Calu3 (cell line): Measurements from ENCODE around the gene MLH3. TPM values are rescaled to one million over a fixed set of nuclear protein-coding genes. Genes with fewer than 3 reads are reported as not detected.

Experiments used
- BruUV-seq: library from RNA; stranded (reverse); fragments of 400-500 nt; replicated peaks from 2 replicates; lab custom pipeline; 2021; lab: Mats Ljungman, UMichigan
- CTCF ChIA-PET: fragments of 300-600 bp; sonication (Branson Sonifier 250); formaldehyde crosslinking; loops from one replicate; lab custom pipeline; 2022; ENCODE audit warnings: antibody characterized with exemption; lab: Charles Lee
- DNase-seq: peaks from one replicate; pipeline ENCODE4 v3.0.0; 2022
- H3K27ac Mint-ChIP-seq: one replicate; pipeline ENCODE4 v1.8.0; 2022; ENCODE audit warnings: mixed read lengths; ENCODE audit not compliant: unreplicated experiment
- H3K27me3 Mint-ChIP-seq: one replicate; pipeline ENCODE4 v1.8.0; 2022; ENCODE audit warnings: mixed read lengths; ENCODE audit not compliant: unreplicated experiment
- H3K36me3 Mint-ChIP-seq: one replicate; pipeline ENCODE4 v1.8.0; 2022; ENCODE audit warnings: mild to moderate bottlenecking, moderate library complexity, mixed read lengths; ENCODE audit not compliant: insufficient read depth, unreplicated experiment
- H3K4me1 Mint-ChIP-seq: one replicate; pipeline ENCODE4 v1.8.0; 2022; ENCODE audit warnings: mild to moderate bottlenecking, low read depth, mixed read lengths; ENCODE audit not compliant: unreplicated experiment
- H3K4me3 Mint-ChIP-seq: one replicate; pipeline ENCODE4 v1.8.0; 2022; ENCODE audit warnings: mild to moderate bottlenecking, low read depth, moderate library complexity, mixed read lengths; ENCODE audit not compliant: unreplicated experiment
- H3K9me3 Mint-ChIP-seq: one replicate; pipeline ENCODE4 v1.8.0; 2022; ENCODE audit warnings: low read depth, mixed read lengths; ENCODE audit not compliant: unreplicated experiment
- CTCF ChIP-seq: fragments of 200-600 bp; IDR thresholded peaks from one replicate; pipeline ENCODE4 v1.8.0; 2022; ENCODE audit warnings: antibody characterized with exemption; ENCODE audit not compliant: unreplicated experiment
- intact Hi-C: fragments of 100-400 bp; cut with micrococcal nuclease; formaldehyde crosslinking; loops from one replicate; pipeline ENCODE4 v1.10.0; 2022; ENCODE audit not compliant: unreplicated experiment
- total RNA-seq: library from RNA; stranded (reverse); gene quantifications from 2 replicates; pipeline ENCODE4 v1.2.3, GENCODE V29; 2022

The MLH3 gene
- total RNA-seq, 1 experiment from 2014 or later: 24.7 TPM

- H3K4me3 Mint-ChIP-seq: no peak overlapping the region
- no peaks in the 10 kb centered on the region for H3K27me3 Mint-ChIP-seq
- H3K36me3 Mint-ChIP-seq: peaks cover 16% of the 10 kb centered on the region
- no peaks in the 10 kb centered on the region for H3K4me1 Mint-ChIP-seq
- CTCF ChIA-PET: no interaction called here
- H3K9me3 Mint-ChIP-seq: no peaks in the 10 kb centered on the region
- intact Hi-C loops: no loop called here
- H3K27ac Mint-ChIP-seq: no peak overlapping the region
- no peak for TF ChIP-seq CTCF
- BruUV-seq: no TSS peak
- DNase-seq: no peak
Measured at GRCh38 chr14:75011356-75011994, 39.8 kb downstream of the MLH3 start.

- Mint-ChIP-seq H3K9me3 (no peaks in the 10 kb centered on the region), H3K27me3 (no peaks in the 10 kb centered on the region), H3K4me1 (no peaks in the 10 kb centered on the region), H3K4me3 (no peak overlapping the region), H3K27ac (no peak overlapping the region), H3K36me3 (peaks cover 16% of the 10 kb centered on the region)
- no peak for DNase-seq
- no peak for TF ChIP-seq CTCF
- intact Hi-C loops: no loop called here
- no TSS peak for BruUV-seq
- CTCF ChIA-PET: no interaction called here
Measured at GRCh38 chr14:75010472-75011093, 40.7 kb downstream of the MLH3 start.

GRCh38 chr14:75009176-75009575 is 42.1 kb downstream of the MLH3 start:
- CTCF ChIA-PET: no interaction called here
- DNase-seq: no peak
- Mint-ChIP-seq H3K4me1 (peaks cover 12% of the 10 kb centered on the region), H3K36me3 (peaks cover 25% of the 10 kb centered on the region), H3K4me3 (no peak overlapping the region), H3K27me3 (no peaks in the 10 kb centered on the region), H3K27ac (no peak overlapping the region), H3K9me3 (no peaks in the 10 kb centered on the region)
- TF ChIP-seq CTCF: no peak
- intact Hi-C loops: no loop called here
- BruUV-seq: no TSS peak

GRCh38 chr14:75005357-75005756 is 45.9 kb downstream of the MLH3 start:
- no TSS peak for BruUV-seq
- no peak for DNase-seq
- H3K4me3 Mint-ChIP-seq: no peak overlapping the region
- H3K27ac Mint-ChIP-seq: no peak overlapping the region
- peaks cover 45% of the 10 kb centered on the region for H3K36me3 Mint-ChIP-seq
- TF ChIP-seq CTCF: no peak
- no peaks in the 10 kb centered on the region for H3K9me3 Mint-ChIP-seq
- intact Hi-C loops: no loop called here
- peaks cover 28% of the 10 kb centered on the region for H3K4me1 Mint-ChIP-seq
- H3K27me3 Mint-ChIP-seq: no peaks in the 10 kb centered on the region
- CTCF ChIA-PET: no interaction called here
